Cardiac muscle cell (in vitro differentiated cells and primary cell): Measurements from ENCODE around the gene DDT. TPM values are rescaled to one million over a fixed set of nuclear protein-coding genes. Genes with fewer than 3 reads are reported as not detected.
"Not testable (repeated sequence)": the region's sequence is repeated elsewhere in the genome, so short reads cannot be mapped to it uniquely, and the experiment has no call there.

Experiments
- DNase-seq, 2 donors: peaks; one replicate each; pipeline versions ENCODE4 v3.0.0 to v3.0.0-alpha.2; 2010 to 2017; ENCODE audit warnings: low read depth in 1 of 2, low spot score in 1 of 2
- H3K27ac ChIP-seq: fragments of 200-600 bp; sonication (generic); 2 replicates; pipeline ENCODE4 v1.5.1; 2016
- H3K27me3 ChIP-seq: fragments of 200-600 bp; sonication (generic); 2 replicates; pipeline ENCODE4 v1.6.0; 2016; ENCODE audit warnings: control low read depth
- H3K36me3 ChIP-seq: fragments of 200-600 bp; sonication (generic); 2 replicates; pipeline ENCODE4 v1.5.1; 2016; ENCODE audit warnings: control low read depth
- H3K4me1 ChIP-seq: fragments of 200-600 bp; sonication (generic); 2 replicates; pipeline ENCODE4 v1.8.1; 2017; ENCODE audit warnings: low read depth, mild to moderate bottlenecking, mixed run types
- H3K4me3 ChIP-seq: fragments of 200-600 bp; sonication (generic); 2 replicates; pipeline ENCODE4 v1.5.1; 2016; ENCODE audit warnings: mild to moderate bottlenecking
- H3K9me3 ChIP-seq: fragments of 200-600 bp; sonication (generic); 2 replicates; pipeline ENCODE4 v1.5.1; 2017; ENCODE audit warnings: low read depth, mild to moderate bottlenecking, control low read depth
- polyA plus RNA-seq: library from polyadenylated mRNA; unstranded; fragments of >200 nt; fragmentation: Nextera tagmentation; extraction: Ambion mirVana; gene quantifications from 2 replicates; pipeline ENCODE4 v1.2.1, GENCODE V29; 2016
- total RNA-seq: library from RNA; depleted of rRNA; stranded (reverse); fragments of >200 nt; gene quantifications from 2 replicates; pipeline ENCODE4 v1.2.3, GENCODE V29; 2016
- TF ChIP-seq, protein P1 (sequence below): IDR thresholded peaks from 2 replicates; pipeline ENCODE4 v1.5.1; 2012; ENCODE audit warnings: low read depth, mild to moderate bottlenecking, low read length

The DDT gene
- total and polyA plus RNA-seq, 2 experiments from 2014 or later, result 115 to 244 TPM

DNA sequence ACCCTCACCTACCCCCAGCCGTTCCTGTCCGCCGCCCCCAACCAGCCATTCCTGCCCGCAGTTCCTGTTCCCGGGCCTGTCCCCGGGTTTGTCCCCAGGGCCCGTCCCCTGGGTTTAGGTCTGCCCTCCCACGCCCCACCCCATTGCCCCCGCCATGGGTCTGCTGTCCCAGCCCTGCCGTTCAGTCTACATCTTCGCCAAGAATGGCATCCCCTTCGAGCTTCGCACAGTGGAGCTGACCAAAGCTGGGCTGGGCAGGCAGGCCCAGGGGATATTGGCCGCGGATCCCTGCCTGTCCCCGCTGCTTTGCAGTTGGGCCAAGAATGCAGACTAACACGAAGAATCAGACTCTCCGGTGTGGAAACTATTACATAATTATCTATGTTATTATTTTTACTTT is 24.5 kb downstream of the DDT start:
- H3K27ac ChIP-seq, H3K36me3 ChIP-seq, H3K9me3 ChIP-seq, DNase-seq, H3K27me3 ChIP-seq, H3K4me1 ChIP-seq, H3K4me3 ChIP-seq: not testable (repeated sequence)

DNA sequence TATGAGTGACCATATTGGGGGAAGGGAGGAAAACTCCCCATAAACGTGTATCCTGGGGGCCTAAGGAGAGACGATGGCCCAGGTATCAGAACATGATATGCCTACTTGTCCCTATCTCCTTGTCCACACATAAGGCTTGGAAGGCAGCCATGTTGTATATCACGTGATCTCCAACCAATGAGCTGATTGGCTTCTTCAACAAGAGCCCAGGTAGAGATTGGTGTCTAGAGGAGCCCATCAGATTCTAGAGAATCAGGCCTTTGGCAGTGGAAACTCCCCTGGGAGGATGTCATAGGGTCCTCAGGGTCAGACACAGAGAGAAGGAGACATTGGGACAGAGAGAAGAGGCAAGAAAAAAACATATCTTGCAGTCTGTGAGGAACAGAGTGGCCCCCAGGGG is 26.9 kb downstream of the DDT start:
- not testable (repeated sequence) for H3K27me3 ChIP-seq, H3K9me3 ChIP-seq, H3K4me3 ChIP-seq, DNase-seq, H3K36me3 ChIP-seq, H3K27ac ChIP-seq, H3K4me1 ChIP-seq

DNA sequence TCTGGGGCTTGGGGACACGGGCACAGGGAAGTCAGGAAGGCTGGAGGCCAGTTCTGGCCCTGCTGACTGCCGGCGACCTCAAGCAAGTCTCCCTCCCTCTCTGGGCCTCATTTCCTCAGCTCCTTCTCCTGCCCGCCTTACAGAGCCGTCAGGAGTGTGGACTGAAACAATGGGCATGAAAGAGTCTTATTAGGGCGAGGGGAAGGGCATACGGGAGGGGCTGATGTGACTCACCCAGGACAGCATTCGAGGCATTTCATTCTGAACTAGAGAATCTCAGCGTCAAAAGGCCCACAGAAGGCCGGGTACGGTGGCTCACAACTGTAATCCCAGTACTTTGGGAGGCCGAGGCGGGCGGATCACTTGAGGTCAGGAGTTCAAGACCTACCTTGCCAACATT is 34.1 kb downstream of the DDT start:
- not testable (repeated sequence) for H3K36me3 ChIP-seq, H3K27me3 ChIP-seq, H3K27ac ChIP-seq, H3K9me3 ChIP-seq, H3K4me3 ChIP-seq, H3K4me1 ChIP-seq, DNase-seq

DNA sequence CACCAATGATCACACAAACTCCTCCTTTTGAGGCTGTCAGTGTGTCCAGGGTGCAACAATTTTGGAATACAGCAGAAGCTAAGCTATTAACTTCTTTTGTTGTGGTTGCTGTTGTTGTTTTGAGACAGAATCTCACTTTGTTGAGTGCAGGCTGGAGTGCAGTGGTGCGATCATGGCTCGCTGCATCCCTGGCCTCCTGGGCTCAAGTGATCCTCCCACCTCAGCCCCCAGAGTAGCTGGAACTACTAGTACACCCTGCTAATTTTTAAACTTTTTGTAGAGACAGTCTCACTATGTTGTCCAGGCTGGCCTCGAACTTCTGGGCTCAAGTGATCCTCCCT is 35.3 kb downstream of the DDT start:
- DNase-seq, result no peak
- no peak overlapping the region for H3K4me3 ChIP-seq
- no peaks in the 10 kb centered on the region for H3K36me3 ChIP-seq
- H3K27ac ChIP-seq, result peak overlapping the region; percentile 13
- no peaks in the 10 kb centered on the region for H3K9me3 ChIP-seq
- no peaks in the 10 kb centered on the region for H3K27me3 ChIP-seq
- H3K4me1 ChIP-seq, result no peaks in the 10 kb centered on the region
- TF ChIP-seq, protein P1, sequence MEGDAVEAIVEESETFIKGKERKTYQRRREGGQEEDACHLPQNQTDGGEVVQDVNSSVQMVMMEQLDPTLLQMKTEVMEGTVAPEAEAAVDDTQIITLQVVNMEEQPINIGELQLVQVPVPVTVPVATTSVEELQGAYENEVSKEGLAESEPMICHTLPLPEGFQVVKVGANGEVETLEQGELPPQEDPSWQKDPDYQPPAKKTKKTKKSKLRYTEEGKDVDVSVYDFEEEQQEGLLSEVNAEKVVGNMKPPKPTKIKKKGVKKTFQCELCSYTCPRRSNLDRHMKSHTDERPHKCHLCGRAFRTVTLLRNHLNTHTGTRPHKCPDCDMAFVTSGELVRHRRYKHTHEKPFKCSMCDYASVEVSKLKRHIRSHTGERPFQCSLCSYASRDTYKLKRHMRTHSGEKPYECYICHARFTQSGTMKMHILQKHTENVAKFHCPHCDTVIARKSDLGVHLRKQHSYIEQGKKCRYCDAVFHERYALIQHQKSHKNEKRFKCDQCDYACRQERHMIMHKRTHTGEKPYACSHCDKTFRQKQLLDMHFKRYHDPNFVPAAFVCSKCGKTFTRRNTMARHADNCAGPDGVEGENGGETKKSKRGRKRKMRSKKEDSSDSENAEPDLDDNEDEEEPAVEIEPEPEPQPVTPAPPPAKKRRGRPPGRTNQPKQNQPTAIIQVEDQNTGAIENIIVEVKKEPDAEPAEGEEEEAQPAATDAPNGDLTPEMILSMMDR, result no peak

DNA sequence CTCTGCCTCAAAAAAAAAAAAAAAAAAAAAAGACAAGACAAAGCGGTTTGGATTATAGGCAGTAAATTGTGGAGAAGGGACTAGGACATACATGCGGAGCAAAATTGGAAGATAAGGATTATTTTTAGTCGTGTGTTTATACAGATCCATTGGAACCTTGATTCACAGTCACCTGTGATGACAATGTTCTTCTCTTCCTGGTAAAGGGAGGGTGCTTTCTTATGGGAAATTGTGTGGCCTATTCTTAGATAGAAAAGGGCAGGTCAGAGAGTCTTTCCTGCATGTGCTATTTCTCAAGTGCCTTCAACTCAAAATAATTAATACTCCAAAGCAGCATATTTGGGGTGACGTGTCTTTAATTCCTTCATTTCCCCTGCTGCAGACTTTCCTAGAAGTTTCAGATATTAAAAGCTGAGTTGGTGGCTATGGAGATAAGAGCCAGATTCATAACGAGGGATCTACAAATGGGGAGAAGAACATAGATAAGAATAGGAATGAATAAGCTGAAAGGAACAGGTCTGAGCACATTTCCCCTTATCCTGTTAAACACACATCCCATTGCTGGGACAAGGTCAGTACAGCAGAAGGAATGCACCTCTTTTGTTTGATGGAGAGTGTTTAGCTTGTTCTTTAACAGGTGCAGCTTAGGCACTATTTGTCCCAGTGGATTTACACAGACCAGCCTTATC is 35.8 kb downstream of the DDT start:
- TF ChIP-seq, protein P1, result no peak
- peak in 1 of 2 donors; percentile 1 for DNase-seq
- H3K9me3 ChIP-seq, result no peaks in the 10 kb centered on the region

DNA sequence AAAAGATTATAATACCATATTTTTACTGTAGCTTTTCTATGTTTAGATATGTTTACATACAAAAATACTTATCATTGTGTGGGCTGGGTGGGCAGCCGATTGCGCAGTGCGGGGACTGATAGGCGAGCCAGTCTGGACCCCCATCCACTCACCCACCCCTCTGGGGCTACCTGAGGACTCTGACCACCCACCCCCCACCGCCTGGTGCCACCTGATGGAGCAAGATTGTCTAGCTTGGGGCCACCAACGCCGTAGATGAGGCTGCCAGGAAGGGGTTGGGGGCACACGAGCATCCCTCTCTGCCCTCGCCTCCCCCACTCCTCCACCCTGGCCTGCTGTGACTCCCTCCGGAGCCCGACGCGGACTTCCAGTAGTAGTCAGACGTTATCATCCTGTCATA is 47.7 kb downstream of the DDT start:
- Histone ChIP-seq H3K9me3 (no peaks in the 10 kb centered on the region), H3K4me1 (no peaks in the 10 kb centered on the region), H3K36me3 (no peaks in the 10 kb centered on the region), H3K27ac (no peak overlapping the region), H3K4me3 (no peak overlapping the region), H3K27me3 (no peaks in the 10 kb centered on the region)
- no peak for DNase-seq
- TF ChIP-seq, protein P1, result no peak

More for the DNA sequence above, 35.8 kb downstream of the DDT start:
- Histone ChIP-seq H3K27ac (peak overlapping the region; percentile 13), H3K4me3 (no peak overlapping the region), H3K36me3 (no peaks in the 10 kb centered on the region), H3K4me1 (no peaks in the 10 kb centered on the region), H3K27me3 (no peaks in the 10 kb centered on the region)

DNA sequence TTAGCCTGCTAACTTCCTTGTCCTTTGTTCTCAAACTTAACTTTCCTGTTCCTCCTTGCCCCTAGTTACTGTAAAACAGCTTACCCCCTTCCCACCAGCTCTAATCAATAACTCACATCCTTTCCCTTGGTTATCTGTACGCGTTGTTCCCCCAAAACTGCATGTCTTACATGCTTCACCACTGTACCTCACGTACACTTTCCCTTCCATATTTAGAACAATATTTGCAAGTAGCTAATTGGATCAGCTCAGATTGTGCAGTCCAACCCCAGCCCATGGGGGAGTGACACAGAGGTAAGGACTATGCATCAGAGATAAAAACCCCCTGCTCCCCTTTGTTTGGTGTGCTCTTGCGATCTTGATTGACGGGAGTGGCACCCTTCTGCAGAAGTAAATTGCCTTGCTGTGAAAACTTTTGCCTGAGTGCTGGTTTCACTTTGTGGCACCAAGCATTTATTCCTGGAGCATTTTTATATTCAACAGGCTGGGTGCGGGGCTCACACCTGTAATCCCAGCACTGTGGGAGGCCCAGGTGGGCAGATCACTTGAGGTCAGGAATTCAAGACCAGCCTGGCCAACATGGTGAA is 49.1 kb downstream of the DDT start:
- Histone ChIP-seq H3K27me3 (no peaks in the 10 kb centered on the region), H3K36me3 (no peaks in the 10 kb centered on the region), H3K4me3 (no peak overlapping the region), H3K4me1 (no peaks in the 10 kb centered on the region), H3K27ac (no peak overlapping the region), H3K9me3 (no peaks in the 10 kb centered on the region)
- DNase-seq, result no peak
- TF ChIP-seq, protein P1, result no peak
